ENCODE results near the gene TUBB6. TPM values are rescaled to one million over a fixed set of nuclear protein-coding genes. Genes with fewer than 3 reads are reported as not detected.

TUBB6 gene
- total and polyA plus RNA-seq, 2 of the 8 experiments (the other 6 are each of a cell fraction or from before 2014, with no cell fraction given) = 126 to 223 TPM

GRCh38 chr18:12359515-12359927 is 51.5 kb downstream of the TUBB6 start:
- Histone ChIP-seq H3K27ac (ENCODE audit: low read depth, low read length) (no peak overlapping the region), H2AFZ (ENCODE audit: low read length) (no peak overlapping the region), H4K8ac (ENCODE audit: extremely low read depth, insufficient read depth, low read length) (no peak overlapping the region), H2BK12ac (ENCODE audit: low read depth, low read length) (no peak overlapping the region), H3K9me3 (ENCODE audit: insufficient read depth in 2 of 2, low read depth in 1 of 2, low read length in 1 of 2) (no peaks in the 10 kb centered on the region), H2BK15ac (ENCODE audit: low read length) (no peak overlapping the region), H3K4ac (replicated peaks; ENCODE audit: insufficient read length, low read depth, low read length) (no peak overlapping the region), H3K79me1 (ENCODE audit: low read depth, low read length) (peaks cover 8% of the 10 kb centered on the region), H3K18ac (ENCODE audit: extremely low read depth, low read length) (no peak overlapping the region), H2BK5ac (ENCODE audit: low read depth, low read length) (no peak overlapping the region), H3K36me3 (ENCODE audit: control insufficient read depth in 2 of 4, insufficient read depth in 4 of 4, low read length in 3 of 4) (peaks cover 6 to 76% (median 27%) of the 10 kb centered on the region in 4 experiments), H4K91ac (replicated peaks; ENCODE audit: insufficient read length, low read length) (no peak overlapping the region), H3K4me3 (ENCODE audit: extremely low read depth in 1 of 4, insufficient read depth in 2 of 4, low read depth in 3 of 4, low read length in 4 of 4) (no peak overlapping the region), H3K23me2 (ENCODE audit: low read depth, low read length) (no peaks in the 10 kb centered on the region), H4K5ac (ENCODE audit: insufficient read length, low read depth, low read length) (no peak overlapping the region), H2AK5ac (ENCODE audit: low read depth, low read length) (no peak overlapping the region), H3K4me1 (replicated peaks in 1 of 4; ENCODE audit: control insufficient read depth in 3 of 4, insufficient read depth in 4 of 4, low read length in 3 of 4) (no peaks in the 10 kb centered on the region), H2BK120ac (replicated peaks; ENCODE audit: low read depth, low read length) (no peak overlapping the region), H3K4me2 (ENCODE audit: insufficient read depth in 1 of 2, low read depth in 2 of 2, low read length in 2 of 2) (no peak overlapping the region), H2BK20ac (ENCODE audit: low read length) (no peak overlapping the region), H3K23ac (ENCODE audit: insufficient read length) (no peak overlapping the region), H4K20me1 (replicated peaks in 1 of 2; ENCODE audit: control insufficient read depth in 1 of 2, insufficient read depth in 2 of 2, low read length in 2 of 2) (peaks cover 2 to 9% of the 10 kb centered on the region in 2 experiments), H3K14ac (ENCODE audit: insufficient read length) (no peak overlapping the region), H3K56ac (replicated peaks; ENCODE audit: insufficient read length, low read depth, low read length) (no peak overlapping the region), H3K27me3 (replicated peaks in 1 of 4; ENCODE audit: control insufficient read depth in 3 of 4, extremely low read depth in 1 of 4, insufficient read depth in 3 of 4, low read length in 3 of 4) (no peaks in the 10 kb centered on the region), H3K9ac (replicated peaks in 1 of 4; ENCODE audit: extremely low read depth in 1 of 4, low read depth in 3 of 4, low read length in 3 of 4) (no peak overlapping the region), H3K79me2 (ENCODE audit: control insufficient read depth in 1 of 2, insufficient read depth in 2 of 2, low read length in 2 of 2) (peaks cover 0 to 9% of the 10 kb centered on the region in 2 experiments; a peak in 1 of 4 replicates)
- no peak for TF ChIP-seq RXRA (IDR thresholded peaks at IDR 0.05; ENCODE audit: insufficient read depth, low read depth, low read length)
- 93% methylated on average over 5 of the region's 5 CpGs; no CpG with 5 or more reads in 1 of the 2 experiments for WGBS, 2 experiments (ENCODE audit: extremely low coverage in 1 of 2, insufficient coverage in 1 of 2, insufficient read length in 1 of 2, insufficient replicate concordance in 2 of 2, low coverage in 1 of 2, low lambda C conversion rate in 2 of 2, missing lambda C conversion rate in 1 of 2)
- FAIRE-seq (no peak), DNase-seq (ENCODE audit: low read depth in 1 of 2, low spot score in 2 of 2) (no peak)
- CTCF ChIA-PET (ENCODE audit: partially characterized antibody) = interaction anchor here (1.2 kb wide), 1 partner anchor 32 kb away, joined by 5 read pairs; no protein-coding TSS in a partner anchor
- POLR2A ChIA-PET (ENCODE audit: partially characterized antibody) = interaction anchor here (1.2 to 1.6 kb wide), 2 partner anchors 9 to 14 kb away, joined by 3 to 4 read pairs; no protein-coding TSS in a partner anchor

Data from H1 (cell line).